B cell (primary cell): ENCODE data around the gene VASH1. TPM values are rescaled to one million over a fixed set of nuclear protein-coding genes. Genes with fewer than 3 reads are reported as not detected.
A peak's percentile ranks its signal among the peaks of the same experiment; 100 is the strongest.

ENCODE experiments used
- ATAC-seq: fragments of 200-7000 bp; cut with Tn5 transposase; one replicate; pipeline ENCODE4 v1.10.0; 2021; ENCODE audit warnings: low read depth, mild to moderate bottlenecking, moderate number of reproducible peaks, moderate library complexity
- CTCF ChIA-PET: fragments of 350-600 bp; sonication (Branson Sonifier 250); formaldehyde crosslinking; loops from one replicate; lab custom pipeline; 2021; ENCODE audit warnings: antibody characterized with exemption, inconsistent platforms; lab: Charles Lee
- POLR2A ChIA-PET: fragments of 350-600 bp; sonication (Branson Sonifier 250); formaldehyde crosslinking; loops from one replicate; lab custom pipeline; 2021; ENCODE audit warnings: antibody characterized with exemption; lab: Charles Lee
- DNase-seq: peaks from one replicate; pipeline ENCODE4 v3.0.0; 2013
- H2AFZ ChIP-seq: 2 replicates; pipeline ENCODE4 v1.6.1; 2012; ENCODE audit warnings: mild to moderate bottlenecking, low read depth, low read length; ENCODE audit not compliant: insufficient read depth, poor library complexity, severe bottlenecking
- H3K27ac ChIP-seq, 2 donors: 1 replicate in 1 of 2; 2 replicates in 1 of 2; pipeline ENCODE4 v1.5.1; 2012 to 2013; ENCODE audit warnings: low read length in 2 of 2, mild to moderate bottlenecking in 2 of 2, moderate library complexity in 1 of 2
- H3K27me3 ChIP-seq, 4 experiments: fragments of 200-600 bp in 1 of 4; sonication (generic) in 1 of 4; replicated peaks in 1 of 4; 1 replicate in 2 of 4; 2 replicates in 2 of 4; pipeline versions ENCODE4 v1.6.1 to v1.7.0; 2013 to 2016; ENCODE audit warnings: low read length in 3 of 4, mild to moderate bottlenecking in 2 of 4, mixed read lengths in 1 of 4, moderate library complexity in 1 of 4; ENCODE audit not compliant: insufficient read depth in 4 of 4, control insufficient read depth in 3 of 4; ENCODE audit errors: control extremely low read depth in 1 of 4
- H3K36me3 ChIP-seq, 2 experiments: replicated peaks in 1 of 2; 1 replicate in 1 of 2; 2 replicates in 1 of 2; pipeline versions ENCODE4 v1.6.1 to v1.7.1; 2013; ENCODE audit warnings: low read length in 1 of 2; ENCODE audit not compliant: insufficient read depth in 2 of 2, control insufficient read depth in 1 of 2; ENCODE audit errors: control extremely low read depth in 1 of 2, extremely low read depth in 1 of 2
- H3K4me1 ChIP-seq, 2 donors: fragments of 200-600 bp in 1 of 2; sonication (generic) in 1 of 2; 1 replicate in 1 of 2; 2 replicates in 1 of 2; pipeline versions ENCODE4 v1.5.1 to v1.6.1; 2013 to 2017; ENCODE audit warnings: low read length in 2 of 2; ENCODE audit not compliant: control insufficient read depth in 2 of 2, insufficient read depth in 2 of 2
- H3K4me2 ChIP-seq: replicated peaks from 2 replicates; pipeline ENCODE3; 2012; ENCODE audit warnings: mild to moderate bottlenecking, low read depth, low read length; ENCODE audit not compliant: poor library complexity, severe bottlenecking
- H3K4me3 ChIP-seq, 5 experiments: fragments of 200-600 bp in 1 of 5; sonication (generic) in 1 of 5; 1 replicate in 3 of 5; 2 replicates in 2 of 5; pipeline versions ENCODE4 v1.5.1 to v1.7.0; 2011 to 2016; ENCODE audit warnings: low read length in 4 of 5, mild to moderate bottlenecking in 4 of 5, low read depth in 2 of 5, control low read depth in 1 of 5, moderate library complexity in 1 of 5; ENCODE audit not compliant: insufficient read depth in 1 of 5; ENCODE audit errors: control extremely low read depth in 1 of 5, extremely low read depth in 1 of 5
- H3K79me2 ChIP-seq: fragments of 200-600 bp; sonication (generic); one replicate; pipeline ENCODE4 v1.6.0; 2016; ENCODE audit warnings: low read length; ENCODE audit not compliant: control insufficient read depth, insufficient read depth
- H3K9ac ChIP-seq: fragments of 200-600 bp; sonication (generic); 2 replicates; pipeline ENCODE4 v1.6.1; 2017; ENCODE audit warnings: mild to moderate bottlenecking, low read length, moderate library complexity
- H3K9me3 ChIP-seq, 3 donors: one replicate each; pipeline versions ENCODE4 v1.6.1 to v1.7.1; 2013; ENCODE audit warnings: low read length in 2 of 3; ENCODE audit not compliant: control insufficient read depth in 2 of 3, insufficient read depth in 1 of 3; ENCODE audit errors: control extremely low read depth in 1 of 3
- H4K20me1 ChIP-seq: 2 replicates; pipeline ENCODE4 v1.6.0; 2012; ENCODE audit warnings: mild to moderate bottlenecking, low read length; ENCODE audit not compliant: insufficient read depth, control insufficient read depth, poor library complexity, severe bottlenecking
- H3K27ac Mint-ChIP-seq: one replicate; pipeline ENCODE4 v1.8.0; 2021; ENCODE audit warnings: mixed read lengths
- H3K27me3 Mint-ChIP-seq: one replicate; pipeline ENCODE4 v1.8.0; 2021; ENCODE audit warnings: mixed read lengths
- H3K4me1 Mint-ChIP-seq: one replicate; pipeline ENCODE4 v1.8.0; 2021; ENCODE audit warnings: mixed read lengths
- H3K4me3 Mint-ChIP-seq: one replicate; pipeline ENCODE4 v1.8.0; 2021; ENCODE audit warnings: mixed read lengths
- H3K9me3 Mint-ChIP-seq: one replicate; pipeline ENCODE4 v1.8.0; 2022; ENCODE audit warnings: mixed read lengths; ENCODE audit not compliant: insufficient read depth
- EZH2 ChIP-seq: IDR thresholded peaks from 2 replicates; pipeline ENCODE4 v1.6.1; 2012; ENCODE audit warnings: borderline replicate concordance, low read depth, mild to moderate bottlenecking, moderate library complexity, low read length; ENCODE audit not compliant: insufficient read depth, poor library complexity, severe bottlenecking
- WGBS: methylation state at CpG from one replicate; pipeline ENCODE4 v1.1.5; 2013; ENCODE audit warnings: missing lambda C conversion rate; ENCODE audit not compliant: insufficient coverage; 5-methylcytosine and 5-hydroxymethylcytosine counted together
- intact Hi-C: fragments of 100-400 bp; cut with micrococcal nuclease; formaldehyde crosslinking; loops from one replicate; pipeline ENCODE4 v1.10.0; 2022
- polyA plus RNA-seq: library from polyadenylated mRNA; depleted of rRNA; stranded (reverse); fragments of >200 nt; gene quantifications from 2 replicates; pipeline ENCODE4 v1.2.3, GENCODE V29; 2012
- total RNA-seq, 2 donors: library from RNA; stranded (reverse); fragments of 120-200 nt in 1 of 2; gene quantifications; 1 replicate in 1 of 2; 2 replicates in 1 of 2; pipeline versions ENCODE4 v1.2.3 to v1.2.4, GENCODE V29; 2013 to 2022
- TF ChIP-seq, protein P1 (sequence below): fragments of 200-600 bp; IDR thresholded peaks from one replicate; pipeline ENCODE4 v1.8.0; 2022; ENCODE audit warnings: antibody characterized with exemption, mild to moderate bottlenecking

Gene VASH1
- total and polyA plus RNA-seq, 2 donors (not counting 1 experiment from before 2014, with no cell fraction given), result 0.60 to 2.7 TPM

DNA sequence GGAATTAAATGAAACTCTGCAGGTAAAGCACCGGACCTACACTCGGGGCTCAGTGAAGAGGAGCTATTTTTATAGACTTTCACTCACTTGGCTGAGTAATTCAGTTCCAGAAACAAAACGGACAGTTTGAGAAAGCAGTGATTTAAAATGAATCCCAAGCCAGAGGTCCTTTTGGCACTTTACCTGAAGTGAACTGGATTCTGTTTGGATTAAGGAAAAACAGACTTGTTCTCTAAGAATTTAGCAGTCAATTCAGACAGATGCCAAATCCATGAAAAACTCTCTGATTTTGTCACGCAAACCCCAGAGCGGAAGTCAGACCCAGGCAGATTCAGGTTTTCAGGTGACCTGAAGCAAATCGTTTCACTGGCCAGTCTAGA lies 4.9 kb upstream of the VASH1 start:
- Mint-ChIP-seq H3K4me1 (peaks cover 5% of the 10 kb centered on the region), H3K9me3 (no peaks in the 10 kb centered on the region), H3K4me3 (no peak overlapping the region), H3K27ac (no peak overlapping the region), H3K27me3 (peaks cover 35% of the 10 kb centered on the region)
- TF ChIP-seq, protein P1, sequence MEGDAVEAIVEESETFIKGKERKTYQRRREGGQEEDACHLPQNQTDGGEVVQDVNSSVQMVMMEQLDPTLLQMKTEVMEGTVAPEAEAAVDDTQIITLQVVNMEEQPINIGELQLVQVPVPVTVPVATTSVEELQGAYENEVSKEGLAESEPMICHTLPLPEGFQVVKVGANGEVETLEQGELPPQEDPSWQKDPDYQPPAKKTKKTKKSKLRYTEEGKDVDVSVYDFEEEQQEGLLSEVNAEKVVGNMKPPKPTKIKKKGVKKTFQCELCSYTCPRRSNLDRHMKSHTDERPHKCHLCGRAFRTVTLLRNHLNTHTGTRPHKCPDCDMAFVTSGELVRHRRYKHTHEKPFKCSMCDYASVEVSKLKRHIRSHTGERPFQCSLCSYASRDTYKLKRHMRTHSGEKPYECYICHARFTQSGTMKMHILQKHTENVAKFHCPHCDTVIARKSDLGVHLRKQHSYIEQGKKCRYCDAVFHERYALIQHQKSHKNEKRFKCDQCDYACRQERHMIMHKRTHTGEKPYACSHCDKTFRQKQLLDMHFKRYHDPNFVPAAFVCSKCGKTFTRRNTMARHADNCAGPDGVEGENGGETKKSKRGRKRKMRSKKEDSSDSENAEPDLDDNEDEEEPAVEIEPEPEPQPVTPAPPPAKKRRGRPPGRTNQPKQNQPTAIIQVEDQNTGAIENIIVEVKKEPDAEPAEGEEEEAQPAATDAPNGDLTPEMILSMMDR, result no peak
- TF ChIP-seq EZH2, result no peak
- H3K9me3 ChIP-seq, result no peaks in the 10 kb centered on the region
- H3K79me2 ChIP-seq, result no peaks in the 10 kb centered on the region
- intact Hi-C loops, result no loop called here
- H2AFZ ChIP-seq, result no peak overlapping the region
- 75% methylated on average over 5 of the region's 6 CpGs for WGBS
- H3K27me3 ChIP-seq, result peaks cover 0 to 8% (median 4%) of the 10 kb centered on the region in 4 experiments
- peaks cover 5 to 6% of the 10 kb centered on the region in 2 donors for H3K4me1 ChIP-seq
- ChIA-PET CTCF (interaction anchor here (1.6 kb wide), 1 partner anchor 47 kb away, joined by 4 read pairs; no protein-coding TSS in a partner anchor), POLR2A (no interaction called here)
- H3K4me2 ChIP-seq, result no peak overlapping the region
- ATAC-seq (no peak), DNase-seq (no peak)
- no peaks in the 10 kb centered on the region for H3K36me3 ChIP-seq
- no peak overlapping the region for H3K9ac ChIP-seq
- H3K27ac ChIP-seq, result no peak overlapping the region
- H4K20me1 ChIP-seq, result no peaks in the 10 kb centered on the region
- H3K4me3 ChIP-seq, result no peak overlapping the region

DNA sequence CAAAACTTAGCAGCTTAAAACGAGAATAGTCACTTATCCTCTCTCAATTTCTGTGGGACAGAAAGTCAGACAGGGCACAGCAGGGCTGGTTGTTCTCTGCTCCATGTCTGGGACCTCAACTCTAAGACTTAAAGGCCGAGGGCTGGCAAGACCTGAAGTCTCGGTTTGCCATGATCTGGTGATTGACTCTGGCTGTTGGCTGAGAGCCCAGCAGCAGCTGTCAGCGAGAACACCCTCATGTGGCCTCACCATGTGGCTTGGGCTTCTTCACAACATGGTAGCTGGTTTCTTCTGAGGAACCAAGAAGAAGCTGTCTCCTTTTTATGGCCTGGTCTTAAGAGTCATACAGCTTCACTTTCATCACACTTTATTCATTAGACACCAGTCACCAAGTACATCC lies 1.7 kb upstream of the VASH1 start:
- no peak overlapping the region for H3K4me3 ChIP-seq
- CTCF ChIA-PET, result no interaction called here
- Mint-ChIP-seq H3K4me3 (peak overlapping the region; percentile 14), H3K9me3 (no peaks in the 10 kb centered on the region), H3K27me3 (peaks cover 40% of the 10 kb centered on the region), H3K27ac (no peak overlapping the region), H3K4me1 (peaks cover 10% of the 10 kb centered on the region)
- no peak overlapping the region for H2AFZ ChIP-seq
- intact Hi-C loops, result no loop called here
- TF ChIP-seq, protein P1, result no peak
- TF ChIP-seq EZH2, result no peak
- ATAC-seq (no peak), DNase-seq (no peak)
- H3K79me2 ChIP-seq, result no peaks in the 10 kb centered on the region
- peaks cover 0 to 27% (median 10%) of the 10 kb centered on the region in 4 experiments for H3K27me3 ChIP-seq
- H4K20me1 ChIP-seq, result no peaks in the 10 kb centered on the region
- no peak overlapping the region for H3K9ac ChIP-seq
- POLR2A ChIA-PET, result no interaction called here
- H3K36me3 ChIP-seq, result no peaks in the 10 kb centered on the region
- H3K27ac ChIP-seq, result no peak overlapping the region
- no peaks in the 10 kb centered on the region for H3K9me3 ChIP-seq
- 98% methylated on average over 4 of the region's 4 CpGs for WGBS
- H3K4me1 ChIP-seq, result peaks cover 13 to 14% of the 10 kb centered on the region in 2 donors
- no peak overlapping the region for H3K4me2 ChIP-seq
